Left lung (tissue), 10 donors: ENCODE results near the gene AXIN1. TPM values are rescaled to one million over a fixed set of nuclear protein-coding genes. Genes with fewer than 3 reads are reported as not detected.

ENCODE experiments used
- ATAC-seq: fragments of 200-7000 bp; cut with Tn5 transposase; one replicate; pipeline ENCODE4 v1.9.1; 2020; ENCODE audit warnings: moderate library complexity
- DNase-seq, 4 donors: peaks; one replicate each; pipeline ENCODE4 v3.0.0-alpha.2; 2013 to 2020
- H3K27ac ChIP-seq, 2 donors: fragments of 200-600 bp; sonication (generic) in 1 of 2; one replicate each; pipeline versions ENCODE4 v1.5.0 to v1.8.0; 2020 to 2021
- H3K27me3 ChIP-seq, 2 donors: fragments of 200-600 bp; sonication (generic) in 1 of 2; one replicate each; pipeline versions ENCODE4 v1.5.0 to v1.8.0; 2020 to 2021
- H3K36me3 ChIP-seq, 2 donors: fragments of 200-600 bp; sonication (generic) in 1 of 2; one replicate each; pipeline versions ENCODE4 v1.5.0 to v1.8.0; 2020 to 2021
- H3K4me1 ChIP-seq, 2 donors: fragments of 200-600 bp; one replicate each; pipeline ENCODE4 v1.8.0; 2021
- H3K4me3 ChIP-seq, 2 donors: fragments of 200-600 bp; sonication (generic) in 1 of 2; one replicate each; pipeline versions ENCODE4 v1.5.0 to v1.8.0; 2020 to 2021; ENCODE audit warnings: mild to moderate bottlenecking in 1 of 2
- H3K9me3 ChIP-seq, 2 donors: fragments of 200-600 bp; sonication (generic) in 1 of 2; one replicate each; pipeline versions ENCODE4 v1.5.0 to v1.8.0; 2020 to 2021
- intact Hi-C, 2 donors: fragments of 100-400 bp; cut with DNase I; formaldehyde crosslinking; loops; one replicate each; pipeline versions ENCODE4 v1.11.2 to v1.14.2; 2022
- polyA plus RNA-seq, 6 donors: library from polyadenylated mRNA; unstranded; fragments of 120-200 nt; gene quantifications; one replicate each; pipeline ENCODE4 v1.2.1, GENCODE V29; 2013; ENCODE audit not compliant: insufficient read length in 6 of 6
- total RNA-seq, 2 donors: library from RNA; stranded (reverse); fragmentation: NEBNext Ultra II Directional; extraction: Animal tissue kit (Norgen Biotek cat#: 25700); gene quantifications; one replicate each; pipeline ENCODE4 v1.2.1, GENCODE V29; 2021
- TF ChIP-seq, protein P1 (sequence below), 2 donors: fragments of 200-600 bp; sonication (generic) in 1 of 2; IDR thresholded peaks; one replicate each; pipeline versions ENCODE4 v1.5.0 to v1.8.0; 2021; ENCODE audit warnings: antibody characterized with exemption in 2 of 2
- donor health status: DM: no; HTN: yes; CAD: no.
- donor health status: DM: no; HTN: no; CAD: no.

Gene AXIN1
- total and polyA plus RNA-seq, 8 donors = 14.0 to 23.4 (median 18.0) TPM

DNA sequence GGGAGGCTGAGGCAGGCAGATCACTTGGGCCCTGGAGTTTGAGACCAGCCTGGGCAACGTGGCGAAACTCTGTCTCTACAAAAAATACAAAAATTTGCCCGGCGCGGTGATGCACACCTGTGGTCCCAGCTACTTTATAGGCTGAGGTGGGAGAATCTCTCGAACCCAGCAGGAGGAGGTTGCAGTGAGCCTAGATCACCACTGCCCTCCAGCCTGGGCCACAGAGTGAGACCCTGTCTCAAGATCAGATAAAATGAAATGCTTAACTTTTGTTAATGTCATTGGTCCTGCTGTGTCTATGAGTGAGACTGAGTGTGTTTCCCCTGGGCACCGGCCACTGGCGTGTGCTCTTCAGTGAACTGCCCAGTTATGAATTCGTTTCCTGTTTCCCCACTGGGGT is 107.4 kb downstream of the AXIN1 start:
- peaks cover 0 to 7% of the 10 kb centered on the region in 2 donors for H3K36me3 ChIP-seq
- no peaks in the 10 kb centered on the region for H3K9me3 ChIP-seq
- no peak for ATAC-seq
- intact Hi-C loops = no loop called here
- DNase-seq = peak in 1 of 4 donors; percentile 25
- TF ChIP-seq, protein P1, sequence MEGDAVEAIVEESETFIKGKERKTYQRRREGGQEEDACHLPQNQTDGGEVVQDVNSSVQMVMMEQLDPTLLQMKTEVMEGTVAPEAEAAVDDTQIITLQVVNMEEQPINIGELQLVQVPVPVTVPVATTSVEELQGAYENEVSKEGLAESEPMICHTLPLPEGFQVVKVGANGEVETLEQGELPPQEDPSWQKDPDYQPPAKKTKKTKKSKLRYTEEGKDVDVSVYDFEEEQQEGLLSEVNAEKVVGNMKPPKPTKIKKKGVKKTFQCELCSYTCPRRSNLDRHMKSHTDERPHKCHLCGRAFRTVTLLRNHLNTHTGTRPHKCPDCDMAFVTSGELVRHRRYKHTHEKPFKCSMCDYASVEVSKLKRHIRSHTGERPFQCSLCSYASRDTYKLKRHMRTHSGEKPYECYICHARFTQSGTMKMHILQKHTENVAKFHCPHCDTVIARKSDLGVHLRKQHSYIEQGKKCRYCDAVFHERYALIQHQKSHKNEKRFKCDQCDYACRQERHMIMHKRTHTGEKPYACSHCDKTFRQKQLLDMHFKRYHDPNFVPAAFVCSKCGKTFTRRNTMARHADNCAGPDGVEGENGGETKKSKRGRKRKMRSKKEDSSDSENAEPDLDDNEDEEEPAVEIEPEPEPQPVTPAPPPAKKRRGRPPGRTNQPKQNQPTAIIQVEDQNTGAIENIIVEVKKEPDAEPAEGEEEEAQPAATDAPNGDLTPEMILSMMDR (IDR thresholded peaks at IDR 0.05) = no peak
- H3K4me1 ChIP-seq = peaks cover 0 to 26% of the 10 kb centered on the region in 2 donors
- H3K27me3 ChIP-seq = no peaks in the 10 kb centered on the region
- H3K4me3 ChIP-seq = no peak overlapping the region
- H3K27ac ChIP-seq = no peak overlapping the region

- ATAC-seq = no peak
- TF ChIP-seq, protein P1 (IDR thresholded peaks at IDR 0.05) = no peak
- intact Hi-C loops = no loop called here
- Histone ChIP-seq H3K9me3 (no peaks in the 10 kb centered on the region), H3K4me3 (no peak overlapping the region), H3K27me3 (no peaks in the 10 kb centered on the region), H3K4me1 (peaks cover 0 to 28% of the 10 kb centered on the region in 2 donors), H3K27ac (no peak overlapping the region), H3K36me3 (no peaks in the 10 kb centered on the region)
- no peak for DNase-seq
These were observed 109.2 kb downstream of the AXIN1 start for GRCh38 chr16:243348-243747.

DNA sequence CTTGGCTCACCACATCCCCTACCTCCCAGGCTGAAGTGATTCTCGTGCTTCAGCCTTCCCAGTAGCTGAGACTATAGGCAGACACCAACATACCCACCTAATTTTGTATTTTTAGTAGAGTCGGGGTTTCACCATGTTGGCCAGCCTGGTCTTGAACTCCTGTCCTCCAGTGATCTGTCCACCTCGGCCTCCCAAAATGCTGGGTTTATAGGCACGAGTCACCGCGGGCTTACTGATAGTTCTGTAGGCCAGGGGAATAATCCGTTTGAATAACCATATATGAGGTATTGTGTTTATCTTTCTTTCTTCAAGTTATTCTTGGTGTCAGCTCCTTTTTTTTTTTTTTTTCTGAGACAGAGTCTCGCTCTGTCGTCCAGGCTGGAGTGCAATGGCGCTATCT is 110.2 kb downstream of the AXIN1 start:
- intact Hi-C loops = no loop called here
- TF ChIP-seq, protein P1 (IDR thresholded peaks at IDR 0.05) = no peak
- Histone ChIP-seq H3K4me1 (peaks cover 0 to 28% of the 10 kb centered on the region in 2 donors), H3K27me3 (no peaks in the 10 kb centered on the region), H3K9me3 (no peaks in the 10 kb centered on the region), H3K36me3 (no peaks in the 10 kb centered on the region), H3K4me3 (no peak overlapping the region), H3K27ac (peak overlapping the region in 1 of 2 donors; percentile 33)
- ATAC-seq (no peak), DNase-seq (no peak)

DNA sequence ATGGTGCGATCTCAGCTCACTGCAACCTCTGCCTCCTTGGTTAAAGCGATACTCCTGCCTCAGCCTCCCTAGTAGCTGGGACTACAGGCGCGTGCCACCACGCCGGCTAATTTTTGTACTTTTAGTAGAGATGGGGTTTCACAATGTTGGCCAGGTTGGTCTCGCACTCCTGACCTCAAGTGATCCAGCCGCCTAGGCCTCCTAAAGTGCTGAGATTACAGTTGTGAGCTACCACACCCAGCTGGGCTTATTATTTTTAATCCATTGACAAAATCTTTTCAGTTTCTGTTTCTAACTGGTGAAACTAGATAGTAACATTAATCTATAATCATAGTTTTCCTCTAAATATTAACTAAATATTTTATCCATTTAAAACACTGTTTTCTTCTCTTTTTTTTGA is 112.0 kb downstream of the AXIN1 start:
- intact Hi-C loops = no loop called here
- peak overlapping the region in 1 of 2 donors; percentile 8 for H3K27ac ChIP-seq

GRCh38 chr16:239948-240277 is 112.6 kb downstream of the AXIN1 start:
- intact Hi-C loops = no loop called here
- no peak overlapping the region for H3K4me3 ChIP-seq
- no peaks in the 10 kb centered on the region for H3K9me3 ChIP-seq
- TF ChIP-seq, protein P1 (IDR thresholded peaks at IDR 0.05) = no peak
- peaks cover 0 to 33% of the 10 kb centered on the region in 2 donors for H3K4me1 ChIP-seq
- H3K36me3 ChIP-seq = no peaks in the 10 kb centered on the region
- no peaks in the 10 kb centered on the region for H3K27me3 ChIP-seq
- peak overlapping the region; percentile 5 to 8 for H3K27ac ChIP-seq
- DNase-seq (no peak), ATAC-seq (no peak)

More for the DNA sequence above, 112.0 kb downstream of the AXIN1 start:
- Histone ChIP-seq H3K36me3 (no peaks in the 10 kb centered on the region), H3K4me1 (peaks cover 0 to 32% of the 10 kb centered on the region in 2 donors), H3K4me3 (no peak overlapping the region), H3K9me3 (no peaks in the 10 kb centered on the region), H3K27me3 (no peaks in the 10 kb centered on the region)
- DNase-seq (no peak), ATAC-seq (no peak)
- TF ChIP-seq, protein P1 (IDR thresholded peaks at IDR 0.05) = no peak

Other genes starting within 250 kb of the AXIN1 start
- gene NPRL3, start 214.1 kb downstream of the AXIN1 start, total RNA-seq = 10 to 100 TPM; 29.5 to 39.5 TPM
- gene NPRL3, start 214.1 kb downstream of the AXIN1 start, polyA plus RNA-seq = 10 to 100 TPM; 29.3 to 35.1 (median 33.4) TPM
- not detected for gene HBZ, start 200.1 kb downstream of the AXIN1 start, total RNA-seq
- gene HBZ, start 200.1 kb downstream of the AXIN1 start, polyA plus RNA-seq = 1 to 10 TPM in 5 of 6 donors, under 1 TPM in 1; 0.52 to 8.7 (median 4.2) TPM
- gene HBM, start 186.7 kb downstream of the AXIN1 start, total RNA-seq = not detected
- 10 to 100 TPM in 2 of 6 donors, 1 to 10 TPM in 4; 2.8 to 12.6 (median 6.9) TPM for gene HBM, start 186.7 kb downstream of the AXIN1 start, polyA plus RNA-seq
- gene HBA2, start 179.8 kb downstream of the AXIN1 start, total RNA-seq = 100 to 1,000 TPM; 142 to 149 TPM
- 1,000 to 10,000 TPM in 5 of 6 donors, 100 to 1,000 TPM in 1; 922 to 5,766 (median 2,352) TPM for gene HBA2, start 179.8 kb downstream of the AXIN1 start, polyA plus RNA-seq
- gene HBA1, start 176.0 kb downstream of the AXIN1 start, total RNA-seq = 100 to 1,000 TPM; 159 to 211 TPM
- gene HBA1, start 176.0 kb downstream of the AXIN1 start, polyA plus RNA-seq = 1,000 to 10,000 TPM in 4 of 6 donors, 100 to 1,000 TPM in 2; 599 to 3,734 (median 1,618) TPM
- gene HBQ1, start 172.3 kb downstream of the AXIN1 start, total RNA-seq = not detected
- 1 to 10 TPM in 3 of 6 donors, under 1 TPM in 3; 0.42 to 1.8 (median 1.1) TPM for gene HBQ1, start 172.3 kb downstream of the AXIN1 start, polyA plus RNA-seq
- gene LUC7L, start 123.3 kb downstream of the AXIN1 start, total RNA-seq = 10 to 100 TPM; 55.5 to 62.7 TPM
- gene LUC7L, start 123.3 kb downstream of the AXIN1 start, polyA plus RNA-seq = 100 to 1,000 TPM; 108 to 173 (median 149) TPM
- gene FAM234A, start 117.9 kb downstream of the AXIN1 start, total RNA-seq = 10 to 100 TPM; 63.5 to 92.6 TPM
- 10 to 100 TPM; 49.7 to 61.5 (median 55.5) TPM for gene FAM234A, start 117.9 kb downstream of the AXIN1 start, polyA plus RNA-seq
- 1 to 10 TPM; 3.9 to 8.3 TPM for gene RGS11, start 76.8 kb downstream of the AXIN1 start, total RNA-seq
- gene RGS11, start 76.8 kb downstream of the AXIN1 start, polyA plus RNA-seq = 1 to 10 TPM; 1.8 to 6.0 (median 3.7) TPM
- gene ARHGDIG, start 72.1 kb downstream of the AXIN1 start, total RNA-seq = 1 to 10 TPM; 1.0 to 1.1 TPM
- 1 to 10 TPM in 2 of 6 donors, under 1 TPM in 3, not detected in 1; 0.52 to 2.6 (median 0.97) TPM for gene ARHGDIG, start 72.1 kb downstream of the AXIN1 start, polyA plus RNA-seq
- gene PDIA2, start 69.6 kb downstream of the AXIN1 start, total RNA-seq = under 1 TPM; 0.32 to 0.60 TPM
- 1 to 10 TPM in 1 of 6 donors, under 1 TPM in 5; 0.29 to 1.2 (median 0.67) TPM for gene PDIA2, start 69.6 kb downstream of the AXIN1 start, polyA plus RNA-seq
- 10 to 100 TPM; 45.4 to 48.1 TPM for gene MRPL28, start 17.8 kb upstream of the AXIN1 start, total RNA-seq
- 10 to 100 TPM; 39.6 to 59.4 (median 48.5) TPM for gene MRPL28, start 17.8 kb upstream of the AXIN1 start, polyA plus RNA-seq
- gene PGAP6, start 29.3 kb upstream of the AXIN1 start, total RNA-seq = 10 to 100 TPM; 76.3 to 88.4 TPM
- 10 to 100 TPM; 37.3 to 52.8 (median 41.8) TPM for gene PGAP6, start 29.3 kb upstream of the AXIN1 start, polyA plus RNA-seq
- 10 to 100 TPM; 72.3 to 78.1 TPM for gene NME4, start 44.5 kb upstream of the AXIN1 start, total RNA-seq
- 100 to 1,000 TPM; 149 to 199 (median 168) TPM for gene NME4, start 44.5 kb upstream of the AXIN1 start, polyA plus RNA-seq
- 10 to 100 TPM; 14.4 to 17.1 TPM for gene DECR2, start 49.2 kb upstream of the AXIN1 start, total RNA-seq
- gene DECR2, start 49.2 kb upstream of the AXIN1 start, polyA plus RNA-seq = 10 to 100 TPM; 10.3 to 25.1 (median 16.7) TPM
- 10 to 100 TPM; 28.1 to 38.0 TPM for gene RAB11FIP3, start 72.9 kb upstream of the AXIN1 start, total RNA-seq
- gene RAB11FIP3, start 72.9 kb upstream of the AXIN1 start, polyA plus RNA-seq = 10 to 100 TPM; 48.8 to 64.0 (median 56.7) TPM
- 10 to 100 TPM; 33.8 to 57.2 TPM for gene CAPN15, start 175.0 kb upstream of the AXIN1 start, total RNA-seq
- gene CAPN15, start 175.0 kb upstream of the AXIN1 start, polyA plus RNA-seq = 10 to 100 TPM; 16.7 to 45.3 (median 26.0) TPM
- not detected for gene PRR35, start 207.7 kb upstream of the AXIN1 start, total RNA-seq
- under 1 TPM in 1 of 6 donors, not detected in 5; 0.06 TPM for gene PRR35, start 207.7 kb upstream of the AXIN1 start, polyA plus RNA-seq
- 1 to 10 TPM in 1 of 2 donors, under 1 TPM in 1; 0.99 to 2.0 TPM for gene NHLRC4, start 214.3 kb upstream of the AXIN1 start, total RNA-seq
- gene NHLRC4, start 214.3 kb upstream of the AXIN1 start, polyA plus RNA-seq = 1 to 10 TPM; 2.2 to 3.4 (median 3.1) TPM
- 10 to 100 TPM; 51.0 to 68.5 TPM for gene PIGQ, start 217.2 kb upstream of the AXIN1 start, total RNA-seq
- gene PIGQ, start 217.2 kb upstream of the AXIN1 start, polyA plus RNA-seq = 10 to 100 TPM; 32.9 to 46.2 (median 36.8) TPM
- 10 to 100 TPM; 32.1 to 32.9 TPM for gene RAB40C, start 237.3 kb upstream of the AXIN1 start, total RNA-seq
- 10 to 100 TPM; 17.6 to 31.1 (median 22.4) TPM for gene RAB40C, start 237.3 kb upstream of the AXIN1 start, polyA plus RNA-seq